CD4-positive, alpha-beta T cell treated with Interleukin-15 for 4 hours (primary cell): ENCODE data around the gene SH3BGRL2.
"Not testable (repeated sequence)": the region's sequence is repeated elsewhere in the genome, so short reads cannot be mapped to it uniquely, and the experiment has no call there.

Experiments
- DNase-seq: peaks from one replicate; pipeline ENCODE4 v3.0.0-alpha.2; 2020; ENCODE audit warnings: low spot score

SH3BGRL2 gene

DNA sequence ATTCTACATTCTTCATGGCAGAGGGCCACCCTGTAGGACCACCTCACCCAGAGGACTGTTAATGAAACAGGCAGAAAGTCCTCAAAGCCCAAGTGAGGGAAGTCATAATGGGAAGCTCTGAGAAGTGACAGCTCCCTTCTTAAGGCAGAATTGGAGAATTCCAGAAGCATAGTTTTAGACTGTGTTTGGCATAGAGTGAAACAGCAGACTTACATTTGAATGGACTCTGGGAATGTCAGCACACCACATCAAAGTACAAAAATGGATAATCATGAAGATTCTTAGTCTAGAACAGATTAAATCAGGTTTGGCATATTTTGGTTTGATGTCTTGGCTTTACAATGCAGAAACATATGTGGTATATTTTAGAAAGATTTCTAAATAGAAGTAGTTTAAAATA is 17.9 kb downstream of the SH3BGRL2 start:
- no peak for DNase-seq

GRCh38 chr6:79650950-79651349 is 19.8 kb downstream of the SH3BGRL2 start:
- DNase-seq = no peak

- DNase-seq = no peak
Measured at GRCh38 chr6:79656134-79656533, 25.0 kb downstream of the SH3BGRL2 start.

GRCh38 chr6:79657238-79657637 is 26.1 kb downstream of the SH3BGRL2 start:
- no peak for DNase-seq

GRCh38 chr6:79663655-79664054 is 32.5 kb downstream of the SH3BGRL2 start:
- DNase-seq = not testable (repeated sequence)

DNA sequence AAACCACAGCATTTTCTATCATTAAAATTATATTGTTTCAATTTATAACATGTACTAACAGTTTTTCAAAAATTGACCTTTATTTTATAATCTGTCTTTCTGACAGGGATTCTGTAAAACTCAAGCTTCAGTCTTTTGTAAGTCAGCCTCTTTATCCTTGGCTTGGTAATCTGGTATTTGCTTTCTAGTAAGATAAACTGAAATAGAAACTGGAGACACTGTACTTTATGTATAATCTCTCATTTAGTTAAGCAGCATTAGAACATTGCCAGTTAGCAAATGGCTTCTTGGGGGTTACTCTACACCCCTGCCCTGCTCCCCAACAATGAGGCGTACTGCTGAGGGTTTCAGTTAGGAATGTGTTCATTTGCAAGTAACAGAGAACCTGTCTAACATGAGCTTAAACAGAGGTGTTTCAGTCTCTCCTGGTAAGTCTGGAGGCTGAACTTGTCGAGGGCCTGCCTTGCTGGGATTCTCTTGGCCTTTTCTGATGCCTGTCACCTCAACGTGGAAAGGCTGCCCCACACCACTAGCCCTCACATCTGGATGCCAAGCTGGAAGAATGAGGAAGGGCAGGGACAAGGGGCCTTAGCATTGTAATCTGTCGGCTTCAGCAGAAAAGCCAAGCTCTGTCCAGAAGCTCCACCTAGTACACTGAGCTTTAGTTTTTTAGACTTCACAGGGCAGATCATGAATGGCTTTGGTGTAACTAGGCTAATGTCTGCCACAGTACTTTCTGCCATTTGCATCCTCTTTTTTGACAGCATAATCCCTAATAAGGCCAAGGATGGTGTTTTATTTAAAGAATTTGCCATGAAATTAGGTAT is 34.8 kb downstream of the SH3BGRL2 start:
- no peak for DNase-seq

GRCh38 chr6:79666634-79667033 is 35.5 kb downstream of the SH3BGRL2 start:
- no peak for DNase-seq

DNA sequence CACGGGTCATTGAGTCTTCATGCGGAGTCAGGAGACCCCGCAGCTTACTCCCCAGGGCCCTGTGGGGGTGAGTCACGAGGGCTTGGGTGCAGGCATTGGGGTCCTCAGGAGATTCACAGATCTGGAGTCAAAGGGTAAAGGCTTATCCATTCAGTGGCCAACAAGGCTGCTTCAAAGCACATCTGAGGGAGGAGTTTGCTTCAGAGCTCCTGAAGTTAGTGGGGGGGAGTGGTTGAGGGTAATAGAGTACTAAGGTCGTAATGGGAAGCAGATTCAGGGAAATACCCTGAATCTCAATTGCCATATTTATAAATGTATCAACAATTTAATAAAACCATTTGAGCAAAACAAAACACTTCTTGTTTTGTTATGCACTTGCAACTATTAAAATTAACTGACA is 37.3 kb downstream of the SH3BGRL2 start:
- no peak for DNase-seq

DNA sequence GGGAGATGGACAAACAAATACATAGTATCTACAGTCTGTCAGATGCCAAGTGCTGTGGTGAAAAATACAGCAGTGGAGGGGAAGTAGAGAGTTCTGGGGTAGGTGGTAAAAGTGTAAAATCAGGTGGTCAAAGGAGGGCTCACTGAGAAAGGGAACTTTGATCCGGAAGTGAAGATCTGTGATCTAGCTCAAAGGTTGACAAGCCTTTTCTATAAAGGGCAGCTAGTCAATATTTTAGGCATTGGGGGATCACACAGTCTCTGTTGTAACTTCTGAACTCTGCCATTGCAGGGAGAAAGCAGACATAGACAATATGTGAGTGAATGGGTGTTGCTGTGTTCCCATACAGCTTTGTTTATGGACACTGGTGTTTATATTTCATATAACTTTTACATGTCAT is 38.6 kb downstream of the SH3BGRL2 start:
- DNase-seq = no peak

- no peak for DNase-seq
Measured at GRCh38 chr6:79670789-79671188, 39.7 kb downstream of the SH3BGRL2 start.

DNA sequence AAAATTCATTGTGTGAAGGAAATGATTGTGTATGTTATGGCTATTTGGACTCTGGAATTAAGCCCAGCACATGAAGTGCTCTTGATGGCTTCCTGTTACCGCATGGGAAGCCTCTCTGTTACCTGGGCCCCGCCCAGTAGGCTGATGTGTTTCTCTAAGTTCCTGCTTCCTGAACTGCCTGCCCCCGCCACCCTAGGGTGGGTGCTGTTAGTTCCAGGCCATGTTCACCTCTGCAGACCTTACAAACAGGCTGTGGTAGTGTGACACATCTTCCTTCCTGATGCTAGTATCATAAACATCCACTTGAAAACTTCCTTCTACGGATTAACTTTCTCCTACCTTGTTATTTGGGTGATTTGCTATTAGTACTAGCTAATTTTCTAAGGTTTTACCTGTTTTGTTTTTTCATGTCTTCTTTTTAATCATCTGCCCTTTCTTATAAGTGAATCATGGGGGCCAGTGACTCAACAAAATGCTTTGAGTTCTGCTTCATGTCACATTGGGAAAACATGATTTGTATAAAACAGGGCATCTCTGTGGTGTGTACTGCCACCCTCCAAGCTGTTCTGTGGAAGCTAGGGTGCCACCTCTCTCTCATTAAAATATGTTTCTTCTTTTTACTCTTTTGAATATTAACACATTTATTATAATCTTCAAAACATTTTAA is 40.6 kb downstream of the SH3BGRL2 start:
- DNase-seq = peak; percentile 41

DNA sequence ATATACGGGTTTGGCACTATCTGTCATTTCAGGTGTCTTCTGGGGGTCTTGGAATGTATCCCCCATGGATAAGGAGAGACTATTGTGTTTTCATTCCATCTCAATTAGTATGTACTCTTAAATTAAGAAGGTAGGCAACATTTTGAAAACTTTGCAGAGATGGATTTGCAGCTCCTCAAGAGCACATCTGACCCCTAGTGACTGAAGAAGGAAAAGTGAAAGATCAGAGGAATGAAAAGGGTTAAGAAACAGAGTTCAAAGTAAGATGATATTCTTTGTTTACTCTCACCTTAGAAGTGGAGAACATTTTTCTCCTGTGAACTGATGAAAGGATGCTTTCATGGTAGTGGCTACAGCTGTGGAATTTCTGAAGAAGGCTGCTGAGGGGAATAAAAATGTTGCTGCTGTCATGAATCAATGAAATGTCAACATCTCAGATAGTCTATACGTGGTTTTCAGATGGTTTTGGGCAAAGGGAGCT is 41.5 kb downstream of the SH3BGRL2 start:
- DNase-seq = no peak

- no peak for DNase-seq
Measured at GRCh38 chr6:79673947-79674346, 42.8 kb downstream of the SH3BGRL2 start.

GRCh38 chr6:79676785-79677736 is 45.9 kb downstream of the SH3BGRL2 start:
- no peak for DNase-seq

GRCh38 chr6:79682682-79683081 is 51.6 kb downstream of the SH3BGRL2 start:
- DNase-seq = not testable (repeated sequence)

- no peak for DNase-seq
Measured at GRCh38 chr6:79684876-79685275, 53.7 kb downstream of the SH3BGRL2 start.

DNA sequence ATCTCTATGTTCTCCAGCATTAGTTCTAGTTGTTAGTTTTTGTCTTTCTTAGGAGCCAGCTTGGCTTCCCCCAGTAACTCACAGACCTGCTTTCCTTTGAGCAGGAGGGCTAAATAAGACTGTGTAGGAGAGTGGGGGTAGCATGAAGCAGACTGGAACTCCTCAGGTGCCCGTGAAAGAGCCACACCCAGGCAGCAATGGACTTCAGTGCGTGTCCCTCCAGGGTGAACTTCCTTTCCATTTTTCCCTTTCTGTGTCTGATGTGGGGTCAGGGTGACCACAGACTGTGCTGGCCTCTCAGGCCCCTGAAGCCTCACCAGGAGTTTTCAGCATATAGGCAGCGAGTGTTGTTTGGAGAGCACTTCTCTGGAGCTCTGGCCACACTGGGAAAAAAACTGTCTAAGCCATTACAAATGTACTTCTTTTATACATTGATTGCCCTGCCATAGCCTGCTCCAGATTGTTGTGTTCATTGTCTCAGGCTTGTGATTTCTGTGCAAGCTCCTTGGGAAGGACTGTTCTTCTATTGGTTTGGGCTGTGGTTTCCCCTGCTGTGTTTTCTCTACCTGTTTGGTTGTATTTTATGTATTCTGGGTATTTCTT is 55.7 kb downstream of the SH3BGRL2 start:
- no peak for DNase-seq

- no peak for DNase-seq
Measured at GRCh38 chr6:79687759-79688158, 56.6 kb downstream of the SH3BGRL2 start.

DNA sequence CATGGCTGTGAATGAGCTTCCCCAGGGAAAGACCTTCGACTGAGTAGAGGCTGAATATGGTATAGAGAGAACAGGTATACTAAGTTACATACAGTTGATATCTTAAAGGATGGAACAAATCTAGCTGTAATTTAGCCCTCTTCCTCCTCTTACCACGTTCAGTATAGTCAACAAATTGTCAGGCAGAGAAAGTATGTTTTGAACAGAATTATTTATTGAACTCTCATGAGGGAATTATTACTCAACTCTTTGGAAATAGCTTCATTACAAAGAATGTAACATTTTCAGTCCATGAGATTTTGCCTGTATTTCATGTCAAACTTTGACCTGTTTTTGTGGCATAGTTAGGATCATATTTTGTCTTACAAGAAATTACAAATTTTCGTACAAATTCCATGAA is 63.0 kb downstream of the SH3BGRL2 start:
- DNase-seq = no peak

DNA sequence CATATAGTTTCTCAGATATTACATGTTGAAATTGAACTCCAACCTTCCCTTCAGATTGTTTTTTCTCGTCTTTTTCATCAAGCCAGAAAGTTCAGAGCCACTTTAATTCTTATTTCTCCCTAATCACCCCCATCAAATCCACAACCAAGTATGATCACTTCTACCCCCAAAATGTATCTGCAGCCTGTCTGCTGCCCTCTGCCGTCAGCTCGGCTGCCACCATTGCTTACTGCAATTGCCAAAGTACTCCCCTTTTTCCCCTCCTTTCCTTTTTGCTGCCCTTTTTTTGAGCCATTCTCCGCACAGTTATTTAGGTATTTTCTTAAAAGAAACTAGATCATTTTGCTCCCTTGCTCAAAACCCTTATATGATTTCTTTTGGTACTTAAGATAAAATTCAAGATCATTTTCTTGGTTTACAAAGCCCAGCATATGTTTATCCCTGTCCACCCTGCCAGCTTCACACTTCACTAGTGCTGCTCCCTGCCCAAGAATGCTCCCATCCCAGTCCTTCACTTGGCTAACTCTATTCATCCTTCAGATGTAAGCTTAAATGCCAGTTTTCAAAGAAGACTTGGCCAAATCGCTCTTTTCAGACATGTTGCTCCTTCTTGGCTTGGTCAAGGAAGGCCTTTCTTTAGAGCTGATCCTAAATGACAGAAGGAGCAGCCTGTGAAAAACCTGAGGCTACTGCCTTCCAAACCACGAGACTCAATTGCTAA is 63.7 kb downstream of the SH3BGRL2 start:
- DNase-seq = no peak

DNA sequence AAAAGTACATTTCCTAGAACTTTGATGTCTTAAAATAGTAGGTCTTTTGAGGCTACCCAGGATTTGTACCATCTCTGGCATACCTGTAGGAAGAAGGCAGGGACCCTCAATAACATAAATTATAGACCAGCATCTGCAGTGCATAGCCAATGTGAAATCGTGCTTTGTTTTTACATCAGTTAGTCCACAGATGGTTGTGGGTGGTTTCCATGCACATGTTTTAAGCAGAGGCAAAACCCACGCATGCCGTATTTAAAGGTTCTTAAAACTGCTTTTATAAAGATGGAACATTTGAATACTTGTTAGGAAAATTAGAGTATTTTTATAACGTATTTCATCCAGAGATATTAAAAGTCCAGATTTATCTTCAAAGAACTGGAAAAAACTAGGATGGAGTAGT is 66.3 kb downstream of the SH3BGRL2 start:
- no peak for DNase-seq
